T-cell (primary cell): ENCODE measurements around the gene SIRPB1. TPM values are rescaled to one million over a fixed set of nuclear protein-coding genes. Genes with fewer than 3 reads are reported as not detected.

ENCODE experiments used
- ATAC-seq, 4 experiments: fragments of 200-7000 bp in 3 of 4; fragments of 150-1000 bp in 1 of 4; cut with Tn5 transposase; replicated peaks in 1 of 4; 1 replicate in 3 of 4; 2 replicates in 1 of 4; pipeline ENCODE4 v1.10.0; 2021; ENCODE audit warnings: moderate library complexity in 3 of 4, mild to moderate bottlenecking in 2 of 4, moderate number of reproducible peaks in 1 of 4
- CTCF ChIA-PET, 2 donors: fragments of 300-600 bp; sonication (Branson Sonifier 250); formaldehyde crosslinking; loops; one replicate each; lab custom pipeline; 2022; ENCODE audit warnings: antibody characterized with exemption in 2 of 2; lab: Charles Lee
- POLR2A ChIA-PET, 2 donors: fragments of 300-600 bp; sonication (Branson Sonifier 250); formaldehyde crosslinking; loops; one replicate each; lab custom pipeline; 2022; ENCODE audit warnings: antibody characterized with exemption in 2 of 2; lab: Charles Lee
- DNase-seq, 35 experiments: peaks; one replicate each; pipeline versions ENCODE4 v3.0.0 to v3.0.0-alpha.2; 2013 to 2023
- H3K27ac ChIP-seq: one replicate; pipeline ENCODE4 v1.5.1; 2013; ENCODE audit warnings: low read length
- H3K27me3 ChIP-seq, 2 experiments: replicated peaks in 1 of 2; 1 replicate in 1 of 2; 2 replicates in 1 of 2; pipeline versions ENCODE4 v1.6.1 to v1.7.0; 2013; ENCODE audit warnings: low read length in 1 of 2, mixed read lengths in 1 of 2; ENCODE audit not compliant: control insufficient read depth in 2 of 2, insufficient read depth in 2 of 2; ENCODE audit errors: extremely low read depth in 1 of 2
- H3K36me3 ChIP-seq, 2 donors: 1 replicate in 1 of 2; 2 replicates in 1 of 2; pipeline versions ENCODE4 v1.6.1 to v1.7.0; 2013; ENCODE audit warnings: low read length in 1 of 2; ENCODE audit not compliant: control insufficient read depth in 2 of 2, insufficient read depth in 1 of 2; ENCODE audit errors: extremely low read depth in 1 of 2
- H3K4me1 ChIP-seq, 2 experiments: 1 replicate in 1 of 2; 2 replicates in 1 of 2; pipeline versions ENCODE4 v1.6.1 to v1.7.0; 2013; ENCODE audit warnings: low read length in 2 of 2, mixed read lengths in 1 of 2; ENCODE audit not compliant: insufficient read depth in 2 of 2, control insufficient read depth in 1 of 2; ENCODE audit errors: extremely low read depth in 1 of 2
- H3K4me3 ChIP-seq, 2 donors: 1 replicate in 1 of 2; 2 replicates in 1 of 2; pipeline versions ENCODE4 v1.5.1 to v1.7.0; 2013; ENCODE audit warnings: mild to moderate bottlenecking in 2 of 2, low read length in 1 of 2, moderate library complexity in 1 of 2; ENCODE audit not compliant: control insufficient read depth in 1 of 2; ENCODE audit errors: extremely low read depth in 1 of 2
- H3K9me3 ChIP-seq: 2 replicates; pipeline ENCODE4 v1.7.0; 2013
- H3K27ac Mint-ChIP-seq, 2 donors: one replicate each; pipeline ENCODE4 v1.8.0; 2020 to 2021; ENCODE audit warnings: mild to moderate bottlenecking in 2 of 2, mixed read lengths in 2 of 2
- H3K27me3 Mint-ChIP-seq, 2 donors: one replicate each; pipeline ENCODE4 v1.8.0; 2021 to 2022; ENCODE audit warnings: mixed read lengths in 2 of 2
- H3K36me3 Mint-ChIP-seq: one replicate; pipeline ENCODE4 v1.8.0; 2021; ENCODE audit warnings: mixed read lengths
- H3K4me1 Mint-ChIP-seq, 3 donors: one replicate each; pipeline ENCODE4 v1.8.0; 2020 to 2022; ENCODE audit warnings: mixed read lengths in 3 of 3, mild to moderate bottlenecking in 1 of 3
- H3K4me3 Mint-ChIP-seq, 3 donors: one replicate each; pipeline ENCODE4 v1.8.0; 2020 to 2022; ENCODE audit warnings: mild to moderate bottlenecking in 3 of 3, mixed read lengths in 3 of 3, moderate library complexity in 3 of 3
- H3K9me3 Mint-ChIP-seq, 3 donors: one replicate each; pipeline ENCODE4 v1.8.0; 2020 to 2022; ENCODE audit warnings: mixed read lengths in 3 of 3
- WGBS: methylation state at CpG from one replicate; pipeline ENCODE4 v1.1.5; 2013; ENCODE audit warnings: missing lambda C conversion rate; ENCODE audit not compliant: insufficient coverage; 5-methylcytosine and 5-hydroxymethylcytosine counted together
- total RNA-seq, 35 experiments: library from RNA in 6 of 35; stranded (reverse) in 6 of 35; fragments of 120-200 nt in 1 of 35; gene quantifications; one replicate each; pipeline versions ENCODE4 v1.2.1 to v1.2.4 and lab custom pipeline; 2013 to 2026

SIRPB1 gene
- total RNA-seq (1 to 10 TPM in 4 of 5 donors, under 1 TPM in 1; 0.62 to 6.2 (median 3.1) TPM), total RNA-seq (lab: John Stamatoyannopoulos, UW) (0.04 to 2.0 (median 0.76) reads per million in 29 experiments)
- total RNA-seq (2013), result 4.3 TPM

- POLR2A ChIA-PET, result no interaction called here
- CTCF ChIA-PET, result no interaction called here
- H3K27me3 Mint-ChIP-seq, result no peaks in the 10 kb centered on the region
- Histone ChIP-seq H3K27me3 (no peaks in the 10 kb centered on the region), H3K9me3 (no peaks in the 10 kb centered on the region), H3K27ac (peak within 1 kb of the TSS; percentile 50), H3K4me1 (peaks cover 27 to 37% of the 10 kb centered on the region in 2 experiments), H3K36me3 (peaks cover 4 to 6% of the 10 kb centered on the region in 2 donors), H3K4me3 (no peak within 1 kb of the TSS)
- peak; percentile 28 to 51 (median 39) for ATAC-seq
- H3K9me3 Mint-ChIP-seq, result peaks cover 0 to 2% (median 0%) of the 10 kb centered on the region in 3 donors
- DNase-seq, result peak in 2 of 35 experiments; percentile 20 to 23
- H3K36me3 Mint-ChIP-seq, result peaks cover 9% of the 10 kb centered on the region
- peak within 1 kb of the TSS in 1 of 3 donors; percentile 68 for H3K4me3 Mint-ChIP-seq
- H3K27ac Mint-ChIP-seq, result peak within 1 kb of the TSS; percentile 68 to 81
- H3K4me1 Mint-ChIP-seq, result peaks cover 60 to 69% (median 66%) of the 10 kb centered on the region in 3 donors
- 31% methylated on average over 5 of the region's 5 CpGs for WGBS
Measured at GRCh38 chr20:1619861-1620444, at the start of gene SIRPB1. Gene SIRPB1, minus strand, starts transcription at chr20:1620009. Its CDS starts 65 bp downstream, at chr20:1619944.

- peaks cover 17% of the 10 kb centered on the region for H3K36me3 Mint-ChIP-seq
- H3K27ac Mint-ChIP-seq, result peak overlapping the region; percentile 93 to 98
- peak overlapping the region in 1 of 3 donors; percentile 35 for H3K4me3 Mint-ChIP-seq
- Histone ChIP-seq H3K4me1 (peaks cover 54 to 82% of the 10 kb centered on the region in 2 experiments), H3K27ac (no peak overlapping the region), H3K36me3 (peaks cover 0 to 5% of the 10 kb centered on the region in 2 donors), H3K27me3 (no peaks in the 10 kb centered on the region), H3K9me3 (no peaks in the 10 kb centered on the region), H3K4me3 (no peak overlapping the region)
- POLR2A ChIA-PET, result no interaction called here
- no peak for DNase-seq
- no peak for ATAC-seq
- CTCF ChIA-PET, result no interaction called here
- H3K27me3 Mint-ChIP-seq, result no peaks in the 10 kb centered on the region
- H3K4me1 Mint-ChIP-seq, result peaks cover 92 to 96% (median 95%) of the 10 kb centered on the region in 3 donors
- WGBS, result 97% methylated on average over 5 of the region's 5 CpGs
- peaks cover 0 to 9% (median 0%) of the 10 kb centered on the region in 3 donors for H3K9me3 Mint-ChIP-seq
Measured at GRCh38 chr20:1669304-1669703, 49.5 kb upstream of the SIRPB1 start.

GRCh38 chr20:1667502-1668085 is 47.8 kb upstream of the SIRPB1 start:
- Mint-ChIP-seq H3K4me3 (peak overlapping the region in 1 of 3 donors; percentile 19), H3K9me3 (peaks cover 0 to 9% (median 0%) of the 10 kb centered on the region in 3 donors), H3K27me3 (no peaks in the 10 kb centered on the region), H3K4me1 (peaks cover 92 to 96% (median 95%) of the 10 kb centered on the region in 3 donors), H3K27ac (peak overlapping the region; percentile 54 to 96), H3K36me3 (peaks cover 19% of the 10 kb centered on the region)
- H3K9me3 ChIP-seq, result no peaks in the 10 kb centered on the region
- ATAC-seq (no peak), DNase-seq (no peak)
- WGBS, result 60% methylated on average over 1 of the region's 1 CpG
- POLR2A ChIA-PET, result interaction anchor here in 1 of 2 donors (0.5 kb wide), 1 partner anchor 306 kb away, joined by 5 read pairs; no protein-coding TSS in a partner anchor
- H3K4me3 ChIP-seq, result no peak overlapping the region
- peaks cover 49 to 81% of the 10 kb centered on the region in 2 experiments for H3K4me1 ChIP-seq
- H3K27me3 ChIP-seq, result no peaks in the 10 kb centered on the region
- peaks cover 0 to 5% of the 10 kb centered on the region in 2 donors for H3K36me3 ChIP-seq
- CTCF ChIA-PET, result interaction anchor here (0.6 to 1.2 kb wide), 2 partner anchors 17 to 110 kb away, joined by 3 to 4 read pairs; no protein-coding TSS in a partner anchor
- H3K27ac ChIP-seq, result peak overlapping the region; percentile 78

GRCh38 chr20:1666802-1667201 is 47.0 kb upstream of the SIRPB1 start:
- H3K9me3 Mint-ChIP-seq, result peaks cover 0 to 9% (median 0%) of the 10 kb centered on the region in 3 donors
- Histone ChIP-seq H3K27me3 (no peaks in the 10 kb centered on the region), H3K4me3 (no peak overlapping the region), H3K27ac (peak overlapping the region; percentile 78), H3K9me3 (no peaks in the 10 kb centered on the region), H3K4me1 (peaks cover 52 to 78% of the 10 kb centered on the region in 2 experiments), H3K36me3 (peaks cover 0 to 5% of the 10 kb centered on the region in 2 donors)
- peak overlapping the region; percentile 54 to 96 for H3K27ac Mint-ChIP-seq
- peak overlapping the region in 1 of 3 donors; percentile 19 for H3K4me3 Mint-ChIP-seq
- peaks cover 92 to 96% (median 95%) of the 10 kb centered on the region in 3 donors for H3K4me1 Mint-ChIP-seq
- H3K36me3 Mint-ChIP-seq, result peaks cover 21% of the 10 kb centered on the region
- ChIA-PET POLR2A (no interaction called here), CTCF (interaction anchor here in 1 of 2 donors (1.2 kb wide), 1 partner anchor 110 kb away, joined by 3 read pairs; no protein-coding TSS in a partner anchor)
- no peaks in the 10 kb centered on the region for H3K27me3 Mint-ChIP-seq
- DNase-seq, result no peak
- no peak for ATAC-seq
- WGBS, result 43% methylated on average over 4 of the region's 5 CpGs

GRCh38 chr20:1665345-1665744 is 45.5 kb upstream of the SIRPB1 start:
- peaks cover 92 to 96% (median 95%) of the 10 kb centered on the region in 3 donors for H3K4me1 Mint-ChIP-seq
- Histone ChIP-seq H3K4me1 (peaks cover 66 to 82% of the 10 kb centered on the region in 2 experiments), H3K36me3 (peaks cover 0 to under 1% of the 10 kb centered on the region in 2 donors), H3K27ac (peak overlapping the region; percentile 78), H3K9me3 (no peaks in the 10 kb centered on the region), H3K27me3 (no peaks in the 10 kb centered on the region), H3K4me3 (peak overlapping the region; percentile 5 to 56)
- peak overlapping the region in 2 of 3 donors; percentile 58 to 85 for H3K4me3 Mint-ChIP-seq
- WGBS, result no CpG with 5 or more reads among the region's 3 CpGs
- ATAC-seq, result no peak
- H3K36me3 Mint-ChIP-seq, result peaks cover 11% of the 10 kb centered on the region
- H3K9me3 Mint-ChIP-seq, result no peaks in the 10 kb centered on the region
- H3K27me3 Mint-ChIP-seq, result no peaks in the 10 kb centered on the region
- ChIA-PET CTCF (interaction anchor here in 1 of 2 donors (0.5 kb wide), 1 partner anchor 207 kb away, joined by 3 read pairs; no protein-coding TSS in a partner anchor), POLR2A (no interaction called here)
- no peak for DNase-seq
- H3K27ac Mint-ChIP-seq, result peak overlapping the region; percentile 96 to 98

GRCh38 chr20:1664911-1665310 is 45.1 kb upstream of the SIRPB1 start:
- Mint-ChIP-seq H3K36me3 (peaks cover 9% of the 10 kb centered on the region), H3K4me1 (peaks cover 94 to 96% (median 96%) of the 10 kb centered on the region in 3 donors), H3K4me3 (peak overlapping the region; percentile 58 to 85 (median 64)), H3K27ac (peak overlapping the region; percentile 96 to 98), H3K9me3 (no peaks in the 10 kb centered on the region), H3K27me3 (no peaks in the 10 kb centered on the region)
- CTCF ChIA-PET, result interaction anchor here in 1 of 2 donors (0.5 kb wide), 1 partner anchor 206 kb away, joined by 3 read pairs; no protein-coding TSS in a partner anchor
- no peaks in the 10 kb centered on the region for H3K9me3 ChIP-seq
- no peaks in the 10 kb centered on the region for H3K36me3 ChIP-seq
- peak overlapping the region; percentile 78 for H3K27ac ChIP-seq
- ATAC-seq, result peak; percentile 77 to 87 (median 82)
- peak; percentile 35 to 72 (median 51) for DNase-seq
- H3K4me3 ChIP-seq, result peak overlapping the region; percentile 5 to 56
- WGBS, result 0% methylated on average over 2 of the region's 5 CpGs
- POLR2A ChIA-PET, result no interaction called here
- H3K4me1 ChIP-seq, result peaks cover 69 to 80% of the 10 kb centered on the region in 2 experiments
- no peaks in the 10 kb centered on the region for H3K27me3 ChIP-seq
